ENCODE measurements around the gene RPSA.

The RPSA gene

DNA sequence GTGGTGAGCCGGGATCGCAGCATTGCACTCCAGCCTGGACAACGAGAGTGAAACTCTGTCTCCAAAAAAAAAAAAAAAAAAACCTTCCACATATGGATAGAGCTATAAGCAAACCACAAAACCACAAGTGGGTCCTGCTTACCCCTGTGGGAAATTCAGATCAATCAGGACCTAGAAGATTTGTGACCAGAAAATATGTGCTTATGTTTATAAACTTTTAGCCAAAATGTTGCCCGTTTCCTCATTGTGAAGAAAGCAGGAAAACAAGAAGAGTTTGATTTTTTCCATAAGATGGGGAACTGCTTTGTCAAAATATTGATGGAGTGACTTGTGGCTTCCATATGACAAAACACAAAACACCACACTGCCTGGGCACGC, 26.8 kb upstream of the RPSA start:
- H3K4me1 ChIP-seq (ENCODE audit: insufficient read depth, low read length) = peaks cover 20% of the 10 kb centered on the region
- no peaks in the 10 kb centered on the region for H3K27me3 ChIP-seq (ENCODE audit: insufficient read depth, low read length)
- H3K9me3 ChIP-seq (ENCODE audit: insufficient read depth, low read depth, low read length) = no peaks in the 10 kb centered on the region
- no peak overlapping the region for H3K4me3 ChIP-seq (ENCODE audit: low read length)
- H3K9ac ChIP-seq (ENCODE audit: low read depth, low read length) = no peak overlapping the region
- H3K36me3 ChIP-seq (ENCODE audit: insufficient read depth, low read length) = no peaks in the 10 kb centered on the region
- no peak overlapping the region for H3K27ac ChIP-seq (ENCODE audit: low read depth, low read length)
- WGBS = 93% methylated on average over 5 of the region's 5 CpGs

DNA sequence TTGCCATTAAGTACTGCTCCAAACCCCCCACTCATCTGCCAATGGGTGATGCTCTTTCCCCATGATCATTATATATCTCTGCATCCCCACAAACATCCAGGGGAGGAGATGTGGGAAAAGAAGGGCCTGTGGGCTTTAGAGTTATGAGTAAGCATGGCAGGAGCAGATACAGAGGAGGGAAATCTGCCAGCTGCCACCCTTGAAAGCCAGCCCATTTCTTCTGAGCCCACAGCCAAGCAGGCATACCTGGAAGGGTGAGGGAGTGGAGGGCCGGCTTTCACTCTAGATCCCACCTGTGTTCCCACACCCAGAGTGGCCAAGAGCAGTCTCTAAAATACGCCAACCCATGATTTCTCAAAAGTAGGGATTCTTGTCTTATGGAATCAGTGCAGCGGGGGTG, 25.1 kb upstream of the RPSA start:
- Histone ChIP-seq H3K36me3 (ENCODE audit: insufficient read depth, low read length) (no peaks in the 10 kb centered on the region), H3K9me3 (ENCODE audit: insufficient read depth, low read depth, low read length) (no peaks in the 10 kb centered on the region), H3K27me3 (ENCODE audit: insufficient read depth, low read length) (no peaks in the 10 kb centered on the region), H3K4me1 (ENCODE audit: insufficient read depth, low read length) (peaks cover 25% of the 10 kb centered on the region), H3K9ac (ENCODE audit: low read depth, low read length) (no peak overlapping the region), H3K4me3 (ENCODE audit: low read length) (no peak overlapping the region), H3K27ac (ENCODE audit: low read depth, low read length) (no peak overlapping the region)
- WGBS = 93% methylated on average over 3 of the region's 3 CpGs

DNA sequence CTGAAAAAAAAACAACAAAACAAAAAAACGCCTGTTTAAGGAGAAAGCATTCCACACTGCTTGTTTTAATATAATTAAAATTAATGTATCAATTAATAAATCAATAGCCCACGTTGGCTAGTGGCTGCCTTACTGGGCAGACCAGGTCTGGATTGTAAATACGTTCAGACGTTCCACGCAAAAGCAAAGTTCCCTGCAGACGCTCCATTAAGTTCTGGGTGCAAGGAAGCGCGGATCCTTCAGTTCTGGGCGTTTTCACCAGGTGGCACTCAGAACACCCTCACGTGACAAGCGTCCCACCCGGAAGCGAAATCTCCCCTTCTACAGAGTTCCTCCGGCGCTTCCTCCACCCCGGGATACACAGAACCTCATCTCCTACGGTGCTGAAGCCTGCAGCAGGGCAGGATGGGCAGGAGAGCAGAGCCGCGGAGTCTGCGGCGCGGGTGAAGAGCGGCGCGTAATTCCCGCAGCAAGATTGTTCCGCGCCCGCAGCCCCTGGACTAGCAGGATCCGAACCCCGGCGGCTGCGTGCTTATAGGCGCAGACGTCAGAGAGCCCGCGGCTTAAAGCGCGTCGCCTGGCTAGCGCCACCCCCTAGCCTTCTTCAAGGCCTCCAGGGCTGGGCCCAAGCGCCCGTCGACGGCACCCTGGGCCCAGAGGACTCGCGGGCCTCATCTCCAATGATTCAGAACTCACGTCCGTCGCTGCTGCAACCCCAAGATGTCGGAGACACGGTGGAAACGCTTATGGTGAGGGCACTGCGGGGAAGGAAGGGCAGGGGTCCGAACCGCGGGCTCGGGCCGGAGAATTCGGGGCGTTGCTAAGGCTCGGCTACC, 23.3 kb upstream of the RPSA start, which contains the start of gene SLC25A38:
Gene SLC25A38 (plus strand): TSS at position 326 of the 836 bp plus-strand sequence. CDS start 355 bp downstream, at position 681.
- H3K27ac ChIP-seq (ENCODE audit: low read depth, low read length) = peak within 1 kb of the TSS; percentile 86

DNA sequence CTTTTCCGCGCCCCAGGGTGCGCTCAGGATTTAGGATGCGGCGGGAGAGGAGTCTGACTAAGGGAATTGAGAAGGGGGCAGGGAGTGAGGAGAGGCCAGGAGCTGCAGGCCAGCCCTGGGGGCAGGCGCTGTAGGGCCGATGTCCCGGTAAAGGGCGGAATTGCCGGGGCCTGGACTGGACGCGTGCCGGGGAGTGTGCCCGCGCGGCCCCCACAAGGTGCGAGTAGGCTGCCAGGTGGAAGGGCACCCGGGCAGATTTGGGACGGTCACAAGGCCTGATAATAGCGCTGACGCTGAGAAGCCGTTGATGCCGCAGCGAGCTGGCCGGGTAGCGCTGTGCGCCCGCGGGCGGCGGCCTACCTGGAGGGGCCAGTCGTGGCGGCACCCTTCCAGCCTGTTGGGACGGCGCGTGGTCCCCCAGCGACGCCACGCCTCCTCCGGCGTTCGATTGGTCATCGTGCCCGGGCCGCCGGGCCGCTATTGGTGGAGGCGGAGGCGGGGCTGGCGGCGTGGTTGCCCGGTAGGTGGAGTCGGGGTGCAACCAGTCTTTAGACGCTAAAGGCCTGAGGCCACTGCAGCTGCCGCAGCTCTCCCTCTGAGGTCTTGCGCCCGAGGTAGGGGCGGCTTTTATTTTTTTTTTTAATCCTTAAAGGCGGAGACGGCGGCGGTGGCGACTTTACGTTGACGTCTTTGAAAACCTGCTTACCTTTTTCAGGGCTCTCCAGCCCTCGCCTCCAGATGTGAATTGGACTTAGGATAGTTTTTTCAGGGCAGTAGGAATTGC, 22.4 kb upstream of the RPSA start:
- peak overlapping the region; percentile 83 for H3K9ac ChIP-seq (ENCODE audit: low read depth, low read length)
- peak overlapping the region; percentile 84 for H3K4me3 ChIP-seq (ENCODE audit: low read length)
- H3K4me1 ChIP-seq (ENCODE audit: insufficient read depth, low read length) = peaks cover 15% of the 10 kb centered on the region
- H3K27me3 ChIP-seq (ENCODE audit: insufficient read depth, low read length) = no peaks in the 10 kb centered on the region
- peak overlapping the region; percentile 86 for H3K27ac ChIP-seq (ENCODE audit: low read depth, low read length)
- H3K9me3 ChIP-seq (ENCODE audit: insufficient read depth, low read depth, low read length) = no peaks in the 10 kb centered on the region
- WGBS = under 1% methylated on average over 66 of the region's 66 CpGs
- 0 out of 2 replicates have a peak, but pooled peaks cover under 1% of the 10 kb centered on the region for H3K36me3 ChIP-seq (ENCODE audit: insufficient read depth, low read length)

More for the DNA sequence above, 23.3 kb upstream of the RPSA start, which contains the start of gene SLC25A38:
- Histone ChIP-seq H3K9me3 (ENCODE audit: insufficient read depth, low read depth, low read length) (no peaks in the 10 kb centered on the region), H3K4me3 (ENCODE audit: low read length) (peak within 1 kb of the TSS; percentile 84), H3K4me1 (ENCODE audit: insufficient read depth, low read length) (peaks cover 15% of the 10 kb centered on the region), H3K36me3 (ENCODE audit: insufficient read depth, low read length) (no peaks in the 10 kb centered on the region), H3K9ac (ENCODE audit: low read depth, low read length) (peak within 1 kb of the TSS; percentile 83), H3K27me3 (ENCODE audit: insufficient read depth, low read length) (no peaks in the 10 kb centered on the region)
- under 1% methylated on average over 61 of the region's 62 CpGs for WGBS

DNA sequence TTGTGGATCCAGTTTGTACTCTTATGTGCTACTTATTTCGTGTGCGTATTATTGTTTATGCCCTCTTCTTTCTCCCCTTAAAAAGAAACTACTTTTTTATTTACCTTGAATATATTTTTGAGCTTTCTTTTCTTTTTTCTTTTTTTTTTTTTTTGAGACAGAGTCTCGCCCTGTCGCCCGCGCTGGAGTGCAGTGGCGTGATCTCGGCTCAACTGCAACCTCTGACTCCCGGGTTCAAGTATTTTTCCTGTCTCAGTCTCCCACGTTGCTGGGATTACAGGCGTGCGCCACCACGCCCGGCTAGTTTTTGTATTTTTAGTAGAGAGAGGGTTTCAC, 21.9 kb upstream of the RPSA start:
- no peaks in the 10 kb centered on the region for H3K27me3 ChIP-seq (ENCODE audit: insufficient read depth, low read length)
- H3K4me1 ChIP-seq (ENCODE audit: insufficient read depth, low read length) = peaks cover 15% of the 10 kb centered on the region
- no peaks in the 10 kb centered on the region for H3K9me3 ChIP-seq (ENCODE audit: insufficient read depth, low read depth, low read length)
- H3K4me3 ChIP-seq (ENCODE audit: low read length) = peak overlapping the region; percentile 84
- H3K27ac ChIP-seq (ENCODE audit: low read depth, low read length) = no peak overlapping the region
- peak overlapping the region; percentile 43; the same call in 1 of the 2 replicates for H3K9ac ChIP-seq (ENCODE audit: low read depth, low read length)
- 77% methylated on average over 14 of the region's 14 CpGs for WGBS
- peaks cover 7% of the 10 kb centered on the region for H3K36me3 ChIP-seq (ENCODE audit: insufficient read depth, low read length)

DNA sequence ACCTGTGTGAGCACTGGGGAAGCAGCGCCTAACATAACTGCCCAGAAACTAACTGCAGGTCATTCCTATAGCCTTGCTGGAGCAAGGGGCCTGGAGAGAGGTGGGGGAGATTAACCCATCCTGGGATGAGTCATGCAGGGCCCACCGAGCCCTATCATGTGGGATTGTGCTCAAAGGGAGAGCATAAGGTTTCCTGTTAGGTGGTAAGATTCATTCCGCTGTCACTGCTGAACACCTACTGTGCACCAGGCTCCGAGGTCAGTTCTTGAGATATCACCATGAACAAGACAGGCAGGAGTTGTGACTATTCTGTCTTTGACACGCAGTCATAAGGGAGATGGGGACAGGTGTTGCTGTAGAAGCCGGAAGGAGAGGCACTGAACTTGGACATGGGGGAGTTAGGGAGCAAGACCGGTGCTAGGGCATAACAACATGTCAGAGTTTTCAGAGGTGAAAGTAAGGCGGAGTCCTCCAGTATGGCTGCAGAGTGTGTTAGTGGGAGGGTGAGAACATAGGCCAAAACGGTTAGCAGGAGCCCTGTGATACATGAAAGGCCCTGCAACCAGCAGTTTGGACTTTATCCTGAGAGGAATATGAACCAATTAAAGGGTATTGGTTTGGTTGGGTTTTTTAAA, 20.9 kb upstream of the RPSA start:
- Histone ChIP-seq H3K27me3 (ENCODE audit: insufficient read depth, low read length) (no peaks in the 10 kb centered on the region), H3K27ac (ENCODE audit: low read depth, low read length) (no peak overlapping the region), H3K4me1 (ENCODE audit: insufficient read depth, low read length) (peaks cover 15% of the 10 kb centered on the region), H3K9ac (ENCODE audit: low read depth, low read length) (no peak overlapping the region), H3K4me3 (ENCODE audit: low read length) (peak overlapping the region; percentile 84; the same call in 1 of the 2 replicates), H3K36me3 (ENCODE audit: insufficient read depth, low read length) (peaks cover 16% of the 10 kb centered on the region), H3K9me3 (ENCODE audit: insufficient read depth, low read depth, low read length) (no peaks in the 10 kb centered on the region)
- WGBS = 65% methylated on average over 9 of the region's 9 CpGs

DNA sequence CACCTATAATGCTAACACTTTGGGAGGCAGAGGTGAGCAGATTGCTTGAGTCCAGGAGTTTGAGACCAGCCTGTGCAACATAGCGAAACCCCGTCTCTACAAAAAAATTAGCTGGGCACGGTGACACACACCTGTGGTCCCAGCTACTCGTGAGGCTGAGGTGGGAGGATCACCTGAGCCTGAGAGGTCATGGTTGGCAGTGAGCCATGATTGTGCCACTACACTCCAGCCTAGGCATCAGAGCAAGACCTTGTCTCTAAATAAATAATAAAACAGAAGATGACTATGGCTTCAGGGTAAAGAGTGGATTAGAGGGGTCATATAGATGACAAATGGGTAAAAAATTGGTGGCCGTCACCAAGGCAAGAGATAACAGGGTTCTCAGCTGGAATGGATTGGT, 20.2 kb upstream of the RPSA start:
- H3K4me1 ChIP-seq (ENCODE audit: insufficient read depth, low read length) = peaks cover 15% of the 10 kb centered on the region
- H3K9me3 ChIP-seq (ENCODE audit: insufficient read depth, low read depth, low read length) = no peaks in the 10 kb centered on the region
- peaks cover 23% of the 10 kb centered on the region for H3K36me3 ChIP-seq (ENCODE audit: insufficient read depth, low read length)
- H3K4me3 ChIP-seq (ENCODE audit: low read length) = no peak overlapping the region
- H3K27ac ChIP-seq (ENCODE audit: low read depth, low read length) = no peak overlapping the region
- H3K27me3 ChIP-seq (ENCODE audit: insufficient read depth, low read length) = no peaks in the 10 kb centered on the region
- no peak overlapping the region for H3K9ac ChIP-seq (ENCODE audit: low read depth, low read length)
- 78% methylated on average over 5 of the region's 5 CpGs for WGBS

DNA sequence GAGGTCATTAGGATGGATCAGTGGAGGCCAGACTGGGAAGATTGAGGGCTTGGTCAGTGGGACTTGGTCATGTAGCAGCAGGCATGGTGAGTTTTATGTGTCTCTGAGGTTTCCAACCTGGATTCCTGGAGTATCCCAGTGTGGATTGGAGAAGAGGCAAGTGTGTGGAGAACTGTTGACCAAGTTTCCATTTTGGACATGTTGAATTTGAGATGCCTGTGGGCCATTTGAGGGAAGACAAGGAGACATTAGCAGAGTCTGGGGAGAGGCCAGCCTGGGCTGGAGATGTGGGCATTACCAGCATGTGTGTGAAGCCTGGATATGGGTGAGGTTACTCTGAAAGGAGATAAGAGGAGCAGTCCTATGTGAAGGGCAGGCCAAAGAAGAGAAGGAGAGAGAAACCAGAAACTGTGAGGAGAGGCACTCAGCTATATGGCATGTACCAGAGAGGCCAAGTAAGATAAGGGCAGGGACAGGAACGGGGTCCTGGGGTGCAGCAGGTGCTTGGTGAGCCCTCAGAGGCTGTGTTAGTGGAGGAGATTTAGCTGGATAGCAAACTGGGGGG, 19.0 kb upstream of the RPSA start:
- H3K27ac ChIP-seq (ENCODE audit: low read depth, low read length) = no peak overlapping the region
- WGBS = 95% methylated on average over 1 of the region's 1 CpG

DNA sequence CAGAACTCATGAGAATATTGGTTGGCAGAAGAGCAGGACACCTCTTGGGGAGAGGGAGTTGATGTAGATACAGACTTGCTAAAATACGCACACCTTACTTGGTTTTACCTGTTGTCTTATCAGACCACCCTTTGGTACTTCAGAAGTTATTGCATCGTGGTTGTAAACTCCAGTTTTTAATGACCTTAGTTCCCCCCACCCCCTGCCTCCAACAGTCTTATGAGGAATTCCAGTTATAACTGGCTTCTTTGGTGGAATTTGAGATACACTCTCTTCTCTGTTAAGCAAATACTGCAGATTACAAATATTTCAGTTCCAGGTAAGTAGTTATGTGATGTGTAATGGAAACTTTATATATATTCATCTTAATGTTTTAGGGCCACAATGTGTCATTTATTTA, 18.4 kb upstream of the RPSA start:
- no peak overlapping the region for H3K27ac ChIP-seq (ENCODE audit: low read depth, low read length)
- peaks cover 10% of the 10 kb centered on the region for H3K4me1 ChIP-seq (ENCODE audit: insufficient read depth, low read length)
- H3K4me3 ChIP-seq (ENCODE audit: low read length) = no peak overlapping the region
- H3K9ac ChIP-seq (ENCODE audit: low read depth, low read length) = no peak overlapping the region
- WGBS = 92% methylated on average over 2 of the region's 2 CpGs
- no peaks in the 10 kb centered on the region for H3K27me3 ChIP-seq (ENCODE audit: insufficient read depth, low read length)
- no peaks in the 10 kb centered on the region for H3K9me3 ChIP-seq (ENCODE audit: insufficient read depth, low read depth, low read length)
- peaks cover 41% of the 10 kb centered on the region for H3K36me3 ChIP-seq (ENCODE audit: insufficient read depth, low read length)

More for the DNA sequence above, 19.0 kb upstream of the RPSA start:
- H3K9me3 ChIP-seq (ENCODE audit: insufficient read depth, low read depth, low read length) = no peaks in the 10 kb centered on the region
- no peaks in the 10 kb centered on the region for H3K27me3 ChIP-seq (ENCODE audit: insufficient read depth, low read length)
- peaks cover 34% of the 10 kb centered on the region for H3K36me3 ChIP-seq (ENCODE audit: insufficient read depth, low read length)
- H3K4me3 ChIP-seq (ENCODE audit: low read length) = no peak overlapping the region
- H3K9ac ChIP-seq (ENCODE audit: low read depth, low read length) = no peak overlapping the region
- peaks cover 15% of the 10 kb centered on the region for H3K4me1 ChIP-seq (ENCODE audit: insufficient read depth, low read length)

DNA sequence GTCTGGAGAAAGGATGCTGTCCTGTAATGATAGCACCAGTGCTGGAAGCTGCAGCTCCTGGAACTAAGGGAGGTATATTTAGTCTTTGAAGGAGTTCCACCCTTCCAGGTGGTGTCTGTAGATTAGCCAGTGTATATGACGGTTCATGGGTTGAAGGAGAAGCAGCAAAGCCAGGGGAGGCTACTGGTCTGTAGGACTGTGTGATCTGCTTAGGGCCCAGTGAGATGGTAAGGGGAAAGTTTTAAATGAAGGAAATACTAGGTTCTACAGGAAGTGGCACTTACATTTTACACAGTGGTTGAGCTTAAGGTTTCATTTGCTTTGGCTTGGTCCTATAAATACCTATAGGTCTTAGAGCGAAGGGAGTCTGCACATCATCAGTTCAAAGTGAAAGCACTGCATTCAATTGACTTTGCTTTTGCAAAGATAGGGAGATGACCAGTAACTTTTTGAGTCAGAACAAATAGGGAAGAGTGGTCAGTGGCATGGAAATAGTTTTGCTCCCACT, 17.7 kb upstream of the RPSA start:
- no peaks in the 10 kb centered on the region for H3K27me3 ChIP-seq (ENCODE audit: insufficient read depth, low read length)
- no peaks in the 10 kb centered on the region for H3K9me3 ChIP-seq (ENCODE audit: insufficient read depth, low read depth, low read length)
- H3K9ac ChIP-seq (ENCODE audit: low read depth, low read length) = no peak overlapping the region
- 96% methylated on average over 2 of the region's 2 CpGs for WGBS
- peaks cover 47% of the 10 kb centered on the region for H3K36me3 ChIP-seq (ENCODE audit: insufficient read depth, low read length)
- no peak overlapping the region for H3K27ac ChIP-seq (ENCODE audit: low read depth, low read length)
- no peak overlapping the region for H3K4me3 ChIP-seq (ENCODE audit: low read length)
- H3K4me1 ChIP-seq (ENCODE audit: insufficient read depth, low read length) = peaks cover 10% of the 10 kb centered on the region

Measured in HUES64 (cell line).